GM12873 (cell line): ENCODE measurements around the gene ERC2.

ENCODE experiments used
- TF ChIP-seq, protein P1 (sequence below): IDR thresholded peaks from 2 replicates; pipeline ENCODE4 v1.5.1; 2012; ENCODE audit warnings: low read depth, mild to moderate bottlenecking, moderate library complexity, low read length, control low read depth; ENCODE audit not compliant: insufficient read depth; ENCODE audit errors: missing control alignments

Gene ERC2

DNA sequence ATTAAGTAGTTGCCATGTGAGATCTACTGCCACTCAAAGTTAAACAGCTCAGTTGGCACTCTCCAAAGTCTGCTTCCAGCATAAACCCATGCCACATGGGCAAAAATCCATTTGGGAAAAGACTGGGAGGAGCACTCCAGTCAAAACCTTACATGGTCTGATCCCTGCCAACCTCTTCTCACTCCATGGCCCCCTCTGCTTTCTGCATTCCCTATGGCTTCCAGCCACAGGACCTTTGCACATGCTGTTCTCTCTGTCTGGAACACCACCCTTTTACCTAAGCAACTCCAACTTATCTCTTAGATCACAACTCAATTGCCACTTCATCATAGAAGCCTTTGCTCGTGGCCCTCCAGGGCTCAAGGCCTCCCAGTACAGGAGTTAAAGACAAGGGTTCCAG, 910.7 kb downstream of the ERC2 start:
- TF ChIP-seq, protein P1, sequence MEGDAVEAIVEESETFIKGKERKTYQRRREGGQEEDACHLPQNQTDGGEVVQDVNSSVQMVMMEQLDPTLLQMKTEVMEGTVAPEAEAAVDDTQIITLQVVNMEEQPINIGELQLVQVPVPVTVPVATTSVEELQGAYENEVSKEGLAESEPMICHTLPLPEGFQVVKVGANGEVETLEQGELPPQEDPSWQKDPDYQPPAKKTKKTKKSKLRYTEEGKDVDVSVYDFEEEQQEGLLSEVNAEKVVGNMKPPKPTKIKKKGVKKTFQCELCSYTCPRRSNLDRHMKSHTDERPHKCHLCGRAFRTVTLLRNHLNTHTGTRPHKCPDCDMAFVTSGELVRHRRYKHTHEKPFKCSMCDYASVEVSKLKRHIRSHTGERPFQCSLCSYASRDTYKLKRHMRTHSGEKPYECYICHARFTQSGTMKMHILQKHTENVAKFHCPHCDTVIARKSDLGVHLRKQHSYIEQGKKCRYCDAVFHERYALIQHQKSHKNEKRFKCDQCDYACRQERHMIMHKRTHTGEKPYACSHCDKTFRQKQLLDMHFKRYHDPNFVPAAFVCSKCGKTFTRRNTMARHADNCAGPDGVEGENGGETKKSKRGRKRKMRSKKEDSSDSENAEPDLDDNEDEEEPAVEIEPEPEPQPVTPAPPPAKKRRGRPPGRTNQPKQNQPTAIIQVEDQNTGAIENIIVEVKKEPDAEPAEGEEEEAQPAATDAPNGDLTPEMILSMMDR = no peak

DNA sequence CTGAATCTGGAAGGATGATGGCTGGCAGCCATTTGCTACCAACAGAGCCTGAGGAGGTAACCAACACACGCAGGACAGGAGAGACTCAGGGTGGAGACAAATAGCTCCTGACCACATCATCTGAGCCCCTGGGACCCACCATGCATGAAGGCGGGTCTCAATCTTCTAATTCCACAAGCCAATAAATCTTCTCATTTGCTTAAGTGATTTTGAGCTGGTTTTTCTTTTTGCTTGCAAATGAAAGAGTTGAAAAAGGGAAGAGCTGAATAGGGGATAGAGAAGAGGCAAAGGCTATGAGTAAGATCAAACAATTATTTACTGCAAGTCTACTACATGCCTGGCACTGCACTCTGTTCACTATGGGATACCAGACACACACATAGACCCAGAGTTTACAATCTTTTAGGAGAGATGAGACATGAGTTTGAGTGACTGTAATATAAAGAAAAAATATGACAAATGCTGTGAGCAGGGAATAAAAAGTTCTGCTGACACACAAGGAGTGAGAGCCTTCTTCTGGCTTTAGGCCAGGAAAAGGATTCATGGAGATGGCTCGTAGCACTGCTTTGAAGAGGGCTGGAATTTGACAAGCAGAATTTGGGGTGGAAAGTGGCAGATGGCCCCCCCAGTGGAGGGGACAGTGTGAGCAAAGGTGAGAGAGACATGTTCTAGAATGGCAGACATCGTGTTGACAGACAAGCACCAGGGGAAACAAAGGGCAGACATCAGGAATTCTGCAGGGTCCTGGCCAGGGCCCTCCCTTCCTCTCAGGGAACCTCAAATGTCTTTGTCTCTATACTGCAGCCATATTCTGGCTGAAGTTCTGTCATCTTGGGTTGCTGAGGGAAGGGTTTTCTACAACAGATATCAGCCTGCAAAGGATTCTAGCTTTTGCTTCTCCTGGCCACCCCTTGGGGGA, 911.4 kb downstream of the ERC2 start:
- TF ChIP-seq, protein P1 = no peak

DNA sequence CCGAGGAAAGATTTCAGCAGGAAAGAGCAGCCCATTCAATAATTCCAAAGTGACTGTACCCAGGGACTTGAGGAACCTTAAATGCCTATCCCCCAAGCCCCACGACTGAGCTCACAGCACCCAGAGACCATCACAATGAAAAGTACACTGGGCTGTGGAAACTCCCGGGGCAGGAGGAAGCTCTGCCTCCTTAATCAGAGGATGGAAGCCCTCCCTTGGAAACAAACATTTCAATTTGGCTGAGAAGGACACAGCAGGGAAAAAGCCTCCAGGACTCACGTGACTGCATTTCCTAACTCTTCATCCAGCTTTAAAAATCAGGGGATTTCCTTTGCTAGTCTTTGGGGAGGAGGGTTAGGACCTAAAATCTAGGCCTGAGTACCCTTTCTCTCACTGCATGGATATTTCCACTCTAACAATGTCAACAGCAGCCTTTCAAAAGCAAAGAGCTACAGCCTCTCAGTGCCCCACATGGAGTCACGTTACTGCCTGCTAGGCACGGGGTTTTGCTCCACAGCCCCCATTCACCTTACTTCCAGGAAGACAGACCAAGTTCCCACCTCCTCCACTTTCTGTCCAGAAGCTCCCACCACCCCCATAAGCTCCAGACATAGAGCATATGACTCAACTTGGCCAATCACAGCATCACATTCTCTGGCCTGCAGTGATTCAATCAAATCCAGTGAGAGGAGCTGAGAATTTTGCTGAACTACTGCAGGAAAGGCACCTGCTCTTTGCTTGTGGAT, 912.2 kb downstream of the ERC2 start:
- TF ChIP-seq, protein P1 = no peak

DNA sequence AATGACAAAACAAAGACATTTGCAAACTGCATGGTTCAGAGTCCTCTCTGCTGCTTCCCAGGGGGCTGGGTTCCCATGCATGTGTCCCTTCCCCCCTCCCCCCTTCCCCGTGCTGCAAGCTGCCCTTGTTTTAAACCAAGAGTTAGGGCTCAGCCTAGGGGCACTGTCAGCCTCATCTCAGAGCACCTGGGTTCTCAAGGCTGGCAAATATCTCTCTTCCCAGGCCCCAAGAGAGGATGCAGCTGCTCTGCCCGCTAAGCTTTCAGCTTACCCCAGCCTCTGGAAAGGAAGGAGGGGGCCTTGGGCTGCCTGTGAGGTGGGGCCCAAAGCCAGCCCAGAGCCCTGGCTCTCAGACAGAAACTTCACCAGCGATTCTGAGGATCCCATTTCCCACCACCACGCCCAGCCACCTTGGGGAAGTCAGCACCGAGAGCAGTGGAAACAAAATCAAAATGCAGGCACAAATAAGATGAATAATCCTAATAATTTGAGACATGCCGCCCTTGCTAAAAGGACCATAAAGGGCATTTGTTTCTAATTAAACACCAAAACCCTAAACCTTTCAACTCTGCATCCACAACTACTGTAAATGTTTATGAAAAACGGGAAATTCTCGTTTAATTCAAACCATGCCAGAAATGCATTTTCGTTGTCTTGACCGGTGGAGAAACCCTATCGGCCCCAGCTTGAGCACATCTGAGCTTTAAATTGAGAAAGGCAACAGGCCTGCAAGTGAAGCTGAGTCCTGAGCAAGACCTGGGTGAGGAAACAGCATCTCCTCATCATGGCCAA, 913.4 kb downstream of the ERC2 start:
- TF ChIP-seq, protein P1 = no peak

DNA sequence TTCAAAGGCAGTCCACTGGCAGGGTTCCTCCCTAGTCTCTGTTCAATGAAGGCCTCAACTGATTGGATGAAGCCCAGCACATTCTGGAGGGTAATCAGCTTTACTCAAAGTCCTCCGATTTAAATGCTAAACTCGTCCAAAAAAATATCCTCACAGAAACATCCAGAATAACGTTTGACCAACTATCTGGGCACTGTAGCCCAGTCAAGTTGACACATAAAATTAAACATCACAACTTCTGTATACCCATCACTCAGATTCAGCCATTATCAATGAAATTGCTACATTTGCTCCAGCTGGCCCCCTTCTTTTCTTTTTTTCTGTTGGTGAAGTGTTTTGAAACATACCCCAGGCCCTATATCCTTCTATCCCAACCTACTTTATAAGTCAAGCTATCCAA, 916.6 kb downstream of the ERC2 start:
- TF ChIP-seq, protein P1 = no peak

DNA sequence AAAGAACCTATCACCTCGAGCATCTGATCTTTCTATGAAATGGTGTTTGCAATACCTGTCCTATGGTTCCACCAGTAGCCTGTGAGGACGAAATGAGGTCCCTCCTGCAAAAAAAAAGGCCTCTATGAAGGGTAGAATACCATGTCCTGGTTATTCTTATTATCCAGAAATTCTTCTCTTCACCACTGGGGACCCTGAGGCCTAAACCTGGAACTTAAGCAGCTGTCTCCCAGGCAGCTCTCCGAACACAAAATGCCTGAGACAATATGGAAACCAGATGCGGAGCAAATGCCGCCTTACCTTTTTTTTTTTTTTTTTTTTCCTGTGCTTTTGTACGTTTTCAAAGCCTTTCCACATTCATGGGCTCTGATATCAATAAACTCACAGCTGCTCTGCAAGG, 919.1 kb downstream of the ERC2 start:
- TF ChIP-seq, protein P1 = peak; percentile 24
